Astrocyte (in vitro differentiated cells and primary cell): Measurements from ENCODE around the gene SNAP25.

Experiments
- CTCF ChIP-seq: IDR thresholded peaks from 2 replicates; pipeline ENCODE4 v1.5.1; 2011; ENCODE audit warnings: low read depth, mild to moderate bottlenecking, inconsistent platforms, low read length, moderate library complexity; ENCODE audit not compliant: insufficient read depth
- EZH2 ChIP-seq: IDR thresholded peaks from 2 replicates; pipeline ENCODE4 v1.6.1; 2012; ENCODE audit warnings: mild to moderate bottlenecking, low read length, inconsistent platforms; ENCODE audit not compliant: insufficient read depth

GRCh38 chr20:10225439-10226060, 6.9 kb downstream of the SNAP25 start:
- TF ChIP-seq CTCF (peak; percentile 12), EZH2 (no peak)
